HPDE6-E6E7 (cell line): ENCODE measurements around the gene FYN.

Source experiments
- DNase-seq: peaks from one replicate; pipeline ENCODE4 v3.0.0; 2011; ENCODE audit warnings: missing footprints; ENCODE audit errors: extremely low spot score

The FYN gene

GRCh38 chr6:111806561-111807497, 66.4 kb downstream of the FYN start:
- no peak for DNase-seq

GRCh38 chr6:111806165-111806547, 67.1 kb downstream of the FYN start:
- no peak for DNase-seq

GRCh38 chr6:111805511-111806164, 67.6 kb downstream of the FYN start:
- no peak for DNase-seq

- no peak for DNase-seq
These were observed 68.5 kb downstream of the FYN start for GRCh38 chr6:111804627-111805235.

GRCh38 chr6:111803804-111804203, 69.4 kb downstream of the FYN start:
- no peak for DNase-seq

GRCh38 chr6:111803371-111803770, 69.9 kb downstream of the FYN start:
- DNase-seq: no peak

GRCh38 chr6:111802720-111803330, 70.4 kb downstream of the FYN start:
- no peak for DNase-seq

- DNase-seq: no peak
These were observed 71.2 kb downstream of the FYN start for GRCh38 chr6:111802015-111802414.

GRCh38 chr6:111800821-111801220, 72.4 kb downstream of the FYN start:
- no peak for DNase-seq

GRCh38 chr6:111800259-111800765, 72.9 kb downstream of the FYN start:
- no peak for DNase-seq

- no peak for DNase-seq
These were observed 73.5 kb downstream of the FYN start for GRCh38 chr6:111799576-111800258.

- no peak for DNase-seq
These were observed 74.9 kb downstream of the FYN start for GRCh38 chr6:111798281-111798725.

GRCh38 chr6:111796310-111796918, 76.8 kb downstream of the FYN start:
- no peak for DNase-seq

- no peak for DNase-seq
These were observed 77.7 kb downstream of the FYN start for GRCh38 chr6:111795558-111795957.

GRCh38 chr6:111794727-111795452, 78.4 kb downstream of the FYN start:
- no peak for DNase-seq

- DNase-seq: no peak
These were observed 79.0 kb downstream of the FYN start for GRCh38 chr6:111794300-111794699.

GRCh38 chr6:111793711-111794111, 79.5 kb downstream of the FYN start:
- DNase-seq: no peak

GRCh38 chr6:111792914-111793700, 80.1 kb downstream of the FYN start:
- no peak for DNase-seq

GRCh38 chr6:111792241-111792640, 81.0 kb downstream of the FYN start:
- no peak for DNase-seq
